ENCODE measurements around the gene CBX7.

Gene CBX7

DNA sequence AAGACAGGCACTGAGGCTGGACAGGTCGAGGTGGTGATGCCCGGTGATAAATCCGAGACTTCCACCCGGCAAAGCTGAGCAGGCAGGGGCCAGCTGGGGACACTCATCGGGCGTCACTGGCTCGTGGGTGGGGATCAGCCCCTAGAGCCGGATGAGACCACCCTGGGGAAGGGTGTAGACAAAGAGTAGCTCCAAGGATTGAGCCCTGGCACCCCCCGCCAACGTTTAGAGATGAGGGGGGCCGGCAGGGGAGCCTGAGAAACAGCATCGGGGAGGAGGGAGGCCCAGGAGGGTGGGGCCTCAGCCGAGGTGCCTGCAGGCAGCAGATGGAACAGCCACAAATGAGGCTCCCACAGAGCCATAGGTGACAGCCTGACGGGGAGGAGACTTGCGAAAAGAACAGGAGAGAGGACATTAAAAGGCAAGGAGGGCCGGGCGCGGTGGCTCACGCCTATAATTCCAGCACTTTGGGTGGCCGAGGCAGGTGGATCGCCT lies 27.4 kb upstream of the CBX7 start:
- no peak for TF ChIP-seq CREB1 (IDR thresholded peaks at IDR 0.05; ENCODE audit: low read depth)

DNA sequence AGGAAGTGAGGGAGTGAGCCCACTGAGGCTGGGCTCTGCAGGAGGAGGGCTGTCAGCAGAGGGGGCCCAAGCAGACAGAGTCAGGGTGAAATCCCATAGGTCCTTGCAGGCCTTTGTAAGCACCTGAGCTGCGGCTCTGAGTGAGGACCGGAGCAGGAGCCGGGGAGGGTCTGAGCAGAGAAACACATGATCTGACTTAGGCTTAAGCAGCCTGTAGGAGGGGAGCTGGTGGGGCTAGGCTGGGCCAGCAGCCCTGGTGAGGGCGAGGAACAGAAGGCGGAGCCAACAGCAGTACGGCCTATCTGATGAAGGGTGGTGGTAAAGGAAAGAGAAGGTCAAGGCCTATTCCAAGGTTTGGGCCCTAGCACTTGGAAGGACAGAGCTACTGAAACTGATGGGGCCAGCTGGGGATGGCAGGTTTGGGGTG lies 26.9 kb upstream of the CBX7 start:
- no peak for TF ChIP-seq TAF1 (IDR thresholded peaks at IDR 0.05; ENCODE audit: low read depth)

- no peak for TF ChIP-seq EP300 (IDR thresholded peaks at IDR 0.05; ENCODE audit: borderline replicate concordance)
- no peak for TF ChIP-seq TAF1 (IDR thresholded peaks at IDR 0.05; ENCODE audit: low read depth)
- TF ChIP-seq ZBTB7A (IDR thresholded peaks at IDR 0.05; ENCODE audit: low read depth), result no peak
- no peak for TF ChIP-seq USF1 (IDR thresholded peaks at IDR 0.05)
- no peak for TF ChIP-seq FOXM1 (IDR thresholded peaks at IDR 0.05; ENCODE audit: borderline replicate concordance, low read depth)
- no peak for TF ChIP-seq REST (IDR thresholded peaks at IDR 0.05; ENCODE audit: low read depth)
- TF ChIP-seq MAX (IDR thresholded peaks at IDR 0.05), result no peak
- no peak for TF ChIP-seq TEAD4 (IDR thresholded peaks at IDR 0.05)
- TF ChIP-seq YY1 (IDR thresholded peaks at IDR 0.05; ENCODE audit: low read depth), result no peak
- TF ChIP-seq CREB1 (IDR thresholded peaks at IDR 0.05; ENCODE audit: low read depth), result no peak
- TF ChIP-seq CEBPB (IDR thresholded peaks at IDR 0.05), result no peak
- no peak for TF ChIP-seq TCF12 (IDR thresholded peaks at IDR 0.05; ENCODE audit: low read depth)
- TF ChIP-seq RAD21 (IDR thresholded peaks at IDR 0.05; ENCODE audit: low read depth), result no peak
- TF ChIP-seq EGR1 (IDR thresholded peaks at IDR 0.05), result no peak
- no peak for TF ChIP-seq NFIC (IDR thresholded peaks at IDR 0.05)
Measured at GRCh38 chr22:39178206-39179111, 26.0 kb upstream of the CBX7 start.

- no peak for TF ChIP-seq EP300 (IDR thresholded peaks at IDR 0.05; ENCODE audit: borderline replicate concordance)
- TF ChIP-seq USF1 (IDR thresholded peaks at IDR 0.05), result no peak
- TF ChIP-seq TAF1 (IDR thresholded peaks at IDR 0.05; ENCODE audit: low read depth), result no peak
- no peak for TF ChIP-seq TCF12 (IDR thresholded peaks at IDR 0.05; ENCODE audit: low read depth)
- no peak for TF ChIP-seq REST (IDR thresholded peaks at IDR 0.05; ENCODE audit: low read depth)
- no peak for TF ChIP-seq YY1 (IDR thresholded peaks at IDR 0.05; ENCODE audit: low read depth)
- no peak for TF ChIP-seq RAD21 (IDR thresholded peaks at IDR 0.05; ENCODE audit: low read depth)
- TF ChIP-seq FOXM1 (IDR thresholded peaks at IDR 0.05; ENCODE audit: borderline replicate concordance, low read depth), result no peak
- no peak for TF ChIP-seq CREB1 (IDR thresholded peaks at IDR 0.05; ENCODE audit: low read depth)
- no peak for TF ChIP-seq EGR1 (IDR thresholded peaks at IDR 0.05)
- no peak for TF ChIP-seq MAX (IDR thresholded peaks at IDR 0.05)
- TF ChIP-seq TEAD4 (IDR thresholded peaks at IDR 0.05), result no peak
- TF ChIP-seq ZBTB7A (IDR thresholded peaks at IDR 0.05; ENCODE audit: low read depth), result no peak
- TF ChIP-seq NFIC (IDR thresholded peaks at IDR 0.05), result no peak
- no peak for TF ChIP-seq CEBPB (IDR thresholded peaks at IDR 0.05)
Measured at GRCh38 chr22:39177791-39178190, 25.3 kb upstream of the CBX7 start.

GRCh38 chr22:39177456-39177775 lies 24.9 kb upstream of the CBX7 start:
- TF ChIP-seq REST (IDR thresholded peaks at IDR 0.05; ENCODE audit: low read depth), result no peak
- no peak for TF ChIP-seq RAD21 (IDR thresholded peaks at IDR 0.05; ENCODE audit: low read depth)
- TF ChIP-seq CEBPB (IDR thresholded peaks at IDR 0.05), result no peak
- no peak for TF ChIP-seq NFIC (IDR thresholded peaks at IDR 0.05)
- no peak for TF ChIP-seq TCF12 (IDR thresholded peaks at IDR 0.05; ENCODE audit: low read depth)
- TF ChIP-seq TAF1 (IDR thresholded peaks at IDR 0.05; ENCODE audit: low read depth), result no peak
- no peak for TF ChIP-seq YY1 (IDR thresholded peaks at IDR 0.05; ENCODE audit: low read depth)
- no peak for TF ChIP-seq CREB1 (IDR thresholded peaks at IDR 0.05; ENCODE audit: low read depth)
- TF ChIP-seq TEAD4 (IDR thresholded peaks at IDR 0.05), result no peak
- no peak for TF ChIP-seq USF1 (IDR thresholded peaks at IDR 0.05)
- no peak for TF ChIP-seq EGR1 (IDR thresholded peaks at IDR 0.05)
- no peak for TF ChIP-seq MAX (IDR thresholded peaks at IDR 0.05)
- no peak for TF ChIP-seq EP300 (IDR thresholded peaks at IDR 0.05; ENCODE audit: borderline replicate concordance)
- no peak for TF ChIP-seq FOXM1 (IDR thresholded peaks at IDR 0.05; ENCODE audit: borderline replicate concordance, low read depth)
- no peak for TF ChIP-seq ZBTB7A (IDR thresholded peaks at IDR 0.05; ENCODE audit: low read depth)

Measured in Ishikawa (cell line).